ENCODE measurements around the gene SPRY2. TPM values are rescaled to one million over a fixed set of nuclear protein-coding genes. Genes with fewer than 3 reads are reported as not detected.

The SPRY2 gene
- polyA plus RNA-seq, 2 of the 4 experiments (the other 2 are of a cell fraction) = 5.9 to 23.1 TPM

GRCh38 chr13:80303225-80303811 is 37.6 kb downstream of the SPRY2 start:
- POLR2A ChIA-PET = no interaction called here
- no peak for ATAC-seq
- TF ChIP-seq, protein P1, sequence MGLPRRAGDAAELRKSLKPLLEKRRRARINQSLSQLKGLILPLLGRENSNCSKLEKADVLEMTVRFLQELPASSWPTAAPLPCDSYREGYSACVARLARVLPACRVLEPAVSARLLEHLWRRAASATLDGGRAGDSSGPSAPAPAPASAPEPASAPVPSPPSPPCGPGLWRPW (IDR thresholded peaks at IDR 0.05) = no peak
- TF ChIP-seq MAZ (IDR thresholded peaks at IDR 0.05; ENCODE audit: borderline replicate concordance, low read depth, low read length) (no peak), FOSL2 (IDR thresholded peaks at IDR 0.05) (no peak), FOSL2 (CRISPR knock-in tag; IDR thresholded peaks at IDR 0.05) (no peak), TP53 (CRISPR knock-in tag; IDR thresholded peaks at IDR 0.05) (no peak), CTCF (IDR thresholded peaks at IDR 0.05) (no peak), HDAC2 (IDR thresholded peaks at IDR 0.05) (no peak), FOXS1 (CRISPR knock-in tag; IDR thresholded peaks at IDR 0.05) (no peak), MYC (IDR thresholded peaks at IDR 0.05; ENCODE audit: borderline replicate concordance, low read length) (no peak), HEYL (CRISPR knock-in tag; IDR thresholded peaks at IDR 0.05) (no peak), ZNF302 (CRISPR knock-in tag; IDR thresholded peaks at IDR 0.05) (no peak), PHF8 (IDR thresholded peaks at IDR 0.05; ENCODE audit: borderline replicate concordance, low read depth) (no peak), NR3C1 (IDR thresholded peaks at IDR 0.05) (no peak), EP300 (IDR thresholded peaks at IDR 0.05) (no peak), HMGXB4 (CRISPR knock-in tag; IDR thresholded peaks at IDR 0.05; ENCODE audit: borderline replicate concordance) (no peak), E2F6 (IDR thresholded peaks at IDR 0.05; ENCODE audit: borderline replicate concordance, low read depth) (no peak), POLR2A (IDR thresholded peaks at IDR 0.05; ENCODE audit: low read length) (no peak), EHF (CRISPR knock-in tag; IDR thresholded peaks at IDR 0.05) (no peak), HOXB5 (CRISPR knock-in tag; IDR thresholded peaks at IDR 0.05) (no peak)
- TF ChIP-seq, protein P2, sequence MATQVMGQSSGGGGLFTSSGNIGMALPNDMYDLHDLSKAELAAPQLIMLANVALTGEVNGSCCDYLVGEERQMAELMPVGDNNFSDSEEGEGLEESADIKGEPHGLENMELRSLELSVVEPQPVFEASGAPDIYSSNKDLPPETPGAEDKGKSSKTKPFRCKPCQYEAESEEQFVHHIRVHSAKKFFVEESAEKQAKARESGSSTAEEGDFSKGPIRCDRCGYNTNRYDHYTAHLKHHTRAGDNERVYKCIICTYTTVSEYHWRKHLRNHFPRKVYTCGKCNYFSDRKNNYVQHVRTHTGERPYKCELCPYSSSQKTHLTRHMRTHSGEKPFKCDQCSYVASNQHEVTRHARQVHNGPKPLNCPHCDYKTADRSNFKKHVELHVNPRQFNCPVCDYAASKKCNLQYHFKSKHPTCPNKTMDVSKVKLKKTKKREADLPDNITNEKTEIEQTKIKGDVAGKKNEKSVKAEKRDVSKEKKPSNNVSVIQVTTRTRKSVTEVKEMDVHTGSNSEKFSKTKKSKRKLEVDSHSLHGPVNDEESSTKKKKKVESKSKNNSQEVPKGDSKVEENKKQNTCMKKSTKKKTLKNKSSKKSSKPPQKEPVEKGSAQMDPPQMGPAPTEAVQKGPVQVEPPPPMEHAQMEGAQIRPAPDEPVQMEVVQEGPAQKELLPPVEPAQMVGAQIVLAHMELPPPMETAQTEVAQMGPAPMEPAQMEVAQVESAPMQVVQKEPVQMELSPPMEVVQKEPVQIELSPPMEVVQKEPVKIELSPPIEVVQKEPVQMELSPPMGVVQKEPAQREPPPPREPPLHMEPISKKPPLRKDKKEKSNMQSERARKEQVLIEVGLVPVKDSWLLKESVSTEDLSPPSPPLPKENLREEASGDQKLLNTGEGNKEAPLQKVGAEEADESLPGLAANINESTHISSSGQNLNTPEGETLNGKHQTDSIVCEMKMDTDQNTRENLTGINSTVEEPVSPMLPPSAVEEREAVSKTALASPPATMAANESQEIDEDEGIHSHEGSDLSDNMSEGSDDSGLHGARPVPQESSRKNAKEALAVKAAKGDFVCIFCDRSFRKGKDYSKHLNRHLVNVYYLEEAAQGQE (IDR thresholded peaks at IDR 0.05) = no peak
- TF ChIP-seq, protein P3, sequence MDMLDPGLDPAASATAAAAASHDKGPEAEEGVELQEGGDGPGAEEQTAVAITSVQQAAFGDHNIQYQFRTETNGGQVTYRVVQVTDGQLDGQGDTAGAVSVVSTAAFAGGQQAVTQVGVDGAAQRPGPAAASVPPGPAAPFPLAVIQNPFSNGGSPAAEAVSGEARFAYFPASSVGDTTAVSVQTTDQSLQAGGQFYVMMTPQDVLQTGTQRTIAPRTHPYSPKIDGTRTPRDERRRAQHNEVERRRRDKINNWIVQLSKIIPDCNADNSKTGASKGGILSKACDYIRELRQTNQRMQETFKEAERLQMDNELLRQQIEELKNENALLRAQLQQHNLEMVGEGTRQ (IDR thresholded peaks at IDR 0.05) = no peak
- CTCF ChIA-PET = no interaction called here
- H3K9me3 ChIP-seq = no peaks in the 10 kb centered on the region
- H3K4me1 ChIP-seq = peaks cover 10% of the 10 kb centered on the region; the same call in 2 of the 3 replicates
- DNase-seq (ENCODE audit: low read depth in 1 of 2, low spot score in 1 of 2) = no peak
- no peak overlapping the region for H3K4me2 ChIP-seq
- no peak overlapping the region for H3K27ac ChIP-seq
- H3K4me3 ChIP-seq = no peak overlapping the region
- FAIRE-seq = no peak
- WGBS (ENCODE audit: missing lambda C conversion rate) = 90% methylated on average over 6 of the region's 6 CpGs

All from A549 (cell line).